Natural killer cell (primary cell): ENCODE measurements around the gene PITPNB. TPM values are rescaled to one million over a fixed set of nuclear protein-coding genes. Genes with fewer than 3 reads are reported as not detected.

Experiments
- ATAC-seq, 3 donors: fragments of 150-1000 bp in 2 of 3; fragments of 200-7000 bp in 1 of 3; cut with Tn5 transposase; 1 replicate in 1 of 3; 2 replicates in 2 of 3; pipeline ENCODE4 v1.10.0; 2021; ENCODE audit warnings: mild to moderate bottlenecking in 2 of 3, moderate library complexity in 2 of 3
- DNase-seq, 2 donors: peaks; one replicate each; pipeline versions ENCODE4 v3.0.0 to v3.0.0-alpha.2; 2013 to 2021; ENCODE audit warnings: mixed read lengths in 1 of 2
- H3K27ac ChIP-seq: one replicate; pipeline ENCODE4 v1.5.1; 2013; ENCODE audit warnings: mild to moderate bottlenecking, low read length
- H3K27me3 ChIP-seq: one replicate; pipeline ENCODE4 v1.6.1; 2013; ENCODE audit warnings: low read length; ENCODE audit not compliant: control insufficient read depth, insufficient read depth
- H3K36me3 ChIP-seq: one replicate; pipeline ENCODE4 v1.6.1; 2013; ENCODE audit warnings: low read length; ENCODE audit not compliant: control insufficient read depth, insufficient read depth
- H3K4me1 ChIP-seq: one replicate; pipeline ENCODE4 v1.6.1; 2013; ENCODE audit warnings: low read length; ENCODE audit not compliant: control insufficient read depth, insufficient read depth
- H3K4me3 ChIP-seq: one replicate; pipeline ENCODE4 v1.5.1; 2013; ENCODE audit warnings: low read length
- H3K9me3 ChIP-seq: one replicate; pipeline ENCODE4 v1.6.1; 2013; ENCODE audit warnings: low read length; ENCODE audit not compliant: control insufficient read depth, insufficient read depth
- H3K27ac Mint-ChIP-seq, 2 donors: one replicate each; pipeline ENCODE4 v1.8.0; 2022; ENCODE audit warnings: mild to moderate bottlenecking in 2 of 2, mixed read lengths in 2 of 2, moderate library complexity in 1 of 2
- H3K27me3 Mint-ChIP-seq, 2 donors: one replicate each; pipeline ENCODE4 v1.8.0; 2022; ENCODE audit warnings: low read depth in 2 of 2, mixed read lengths in 2 of 2
- H3K36me3 Mint-ChIP-seq: one replicate; pipeline ENCODE4 v1.8.0; 2022; ENCODE audit warnings: mixed read lengths
- H3K4me1 Mint-ChIP-seq, 2 donors: one replicate each; pipeline ENCODE4 v1.8.0; 2022; ENCODE audit warnings: mixed read lengths in 2 of 2
- H3K4me3 Mint-ChIP-seq: one replicate; pipeline ENCODE4 v1.8.0; 2022; ENCODE audit warnings: mild to moderate bottlenecking, moderate library complexity, mixed read lengths
- H3K9me3 Mint-ChIP-seq, 2 donors: one replicate each; pipeline ENCODE4 v1.8.0; 2022; ENCODE audit warnings: mixed read lengths in 2 of 2
- WGBS: methylation state at CpG from one replicate; pipeline ENCODE4 v1.1.7; 2013; ENCODE audit warnings: missing lambda C conversion rate; ENCODE audit not compliant: insufficient coverage; 5-methylcytosine and 5-hydroxymethylcytosine counted together
- intact Hi-C: fragments of 100-400 bp; cut with micrococcal nuclease; formaldehyde crosslinking; loops from one replicate; pipeline ENCODE4 v1.14.2; 2022
- total RNA-seq, 4 donors: library from RNA; stranded (reverse); fragments of 120-200 nt in 1 of 4; gene quantifications; one replicate each; pipeline versions ENCODE4 v1.2.3 to v1.2.4, GENCODE V29; 2013 to 2022
- TF ChIP-seq, protein P1 (sequence below): fragments of 200-600 bp; IDR thresholded peaks from one replicate; pipeline ENCODE4 v1.8.0; 2022; ENCODE audit warnings: antibody characterized with exemption

Gene PITPNB
- total RNA-seq, 3 donors from 2014 or later (not counting 1 experiment from before 2014, with no cell fraction given): 58.4 to 77.7 (median 65.1) TPM

DNA sequence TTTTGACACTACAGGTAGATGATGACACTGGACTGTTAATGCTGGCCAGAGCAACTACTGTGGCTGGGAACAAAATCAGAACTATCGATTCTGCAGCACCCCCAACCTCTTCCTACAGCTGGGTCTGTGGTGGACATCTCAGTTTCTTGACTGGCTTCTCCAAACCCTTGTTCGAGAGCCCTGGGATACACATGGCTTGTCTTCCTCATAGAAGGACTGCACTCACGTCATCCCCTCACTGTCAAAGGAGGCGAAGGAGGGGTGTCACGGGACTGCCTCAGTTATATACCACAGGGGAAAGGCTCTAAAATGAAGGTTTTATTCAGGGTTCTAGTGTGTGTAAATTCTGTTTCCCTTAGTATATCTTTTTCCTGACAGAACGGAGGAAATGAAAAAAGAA is 44.9 kb downstream of the PITPNB start:
- no peaks in the 10 kb centered on the region for H3K9me3 Mint-ChIP-seq
- ATAC-seq (no peak), DNase-seq (no peak)
- Histone ChIP-seq H3K36me3 (peaks cover 38% of the 10 kb centered on the region), H3K4me3 (no peak overlapping the region), H3K9me3 (no peaks in the 10 kb centered on the region), H3K27me3 (no peaks in the 10 kb centered on the region), H3K4me1 (peaks cover 4% of the 10 kb centered on the region), H3K27ac (no peak overlapping the region)
- peaks cover 27 to 36% of the 10 kb centered on the region in 2 donors for H3K4me1 Mint-ChIP-seq
- H3K36me3 Mint-ChIP-seq: no peaks in the 10 kb centered on the region
- 96% methylated on average over 6 of the region's 6 CpGs for WGBS
- H3K27ac Mint-ChIP-seq: no peak overlapping the region
- intact Hi-C loops: no loop called here
- H3K4me3 Mint-ChIP-seq: no peak overlapping the region
- TF ChIP-seq, protein P1, sequence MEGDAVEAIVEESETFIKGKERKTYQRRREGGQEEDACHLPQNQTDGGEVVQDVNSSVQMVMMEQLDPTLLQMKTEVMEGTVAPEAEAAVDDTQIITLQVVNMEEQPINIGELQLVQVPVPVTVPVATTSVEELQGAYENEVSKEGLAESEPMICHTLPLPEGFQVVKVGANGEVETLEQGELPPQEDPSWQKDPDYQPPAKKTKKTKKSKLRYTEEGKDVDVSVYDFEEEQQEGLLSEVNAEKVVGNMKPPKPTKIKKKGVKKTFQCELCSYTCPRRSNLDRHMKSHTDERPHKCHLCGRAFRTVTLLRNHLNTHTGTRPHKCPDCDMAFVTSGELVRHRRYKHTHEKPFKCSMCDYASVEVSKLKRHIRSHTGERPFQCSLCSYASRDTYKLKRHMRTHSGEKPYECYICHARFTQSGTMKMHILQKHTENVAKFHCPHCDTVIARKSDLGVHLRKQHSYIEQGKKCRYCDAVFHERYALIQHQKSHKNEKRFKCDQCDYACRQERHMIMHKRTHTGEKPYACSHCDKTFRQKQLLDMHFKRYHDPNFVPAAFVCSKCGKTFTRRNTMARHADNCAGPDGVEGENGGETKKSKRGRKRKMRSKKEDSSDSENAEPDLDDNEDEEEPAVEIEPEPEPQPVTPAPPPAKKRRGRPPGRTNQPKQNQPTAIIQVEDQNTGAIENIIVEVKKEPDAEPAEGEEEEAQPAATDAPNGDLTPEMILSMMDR: no peak
- H3K27me3 Mint-ChIP-seq: no peaks in the 10 kb centered on the region

DNA sequence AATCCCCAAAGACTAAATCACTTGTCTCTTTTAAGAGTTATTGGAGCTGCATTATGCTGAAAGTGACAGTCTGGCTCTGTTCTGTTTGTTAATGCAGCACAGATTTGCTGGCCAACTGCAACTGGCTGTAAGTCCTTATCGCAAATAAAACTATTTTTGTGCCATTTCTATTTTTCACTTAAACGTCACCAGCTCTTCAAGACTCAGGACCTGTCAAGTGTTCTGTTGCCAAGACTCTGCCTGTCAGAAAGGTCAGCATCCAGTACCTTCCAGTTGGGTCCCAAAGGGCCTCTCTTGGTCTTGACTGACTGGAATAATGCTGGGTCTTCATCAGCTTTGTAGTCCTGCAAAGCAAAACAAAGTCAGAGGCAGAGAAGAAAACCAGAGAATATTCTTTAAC is 45.6 kb downstream of the PITPNB start:
- DNase-seq (no peak), ATAC-seq (no peak)
- H3K36me3 ChIP-seq: peaks cover 38% of the 10 kb centered on the region
- WGBS: 97% methylated on average over 2 of the region's 2 CpGs
- Mint-ChIP-seq H3K27ac (no peak overlapping the region), H3K36me3 (no peaks in the 10 kb centered on the region), H3K4me3 (no peak overlapping the region), H3K9me3 (no peaks in the 10 kb centered on the region), H3K27me3 (no peaks in the 10 kb centered on the region), H3K4me1 (peaks cover 27 to 37% of the 10 kb centered on the region in 2 donors)
- no peaks in the 10 kb centered on the region for H3K9me3 ChIP-seq
- H3K4me1 ChIP-seq: peaks cover 4% of the 10 kb centered on the region
- no peak overlapping the region for H3K27ac ChIP-seq
- H3K4me3 ChIP-seq: no peak overlapping the region
- H3K27me3 ChIP-seq: no peaks in the 10 kb centered on the region
- TF ChIP-seq, protein P1: no peak
- intact Hi-C loops: no loop called here

DNA sequence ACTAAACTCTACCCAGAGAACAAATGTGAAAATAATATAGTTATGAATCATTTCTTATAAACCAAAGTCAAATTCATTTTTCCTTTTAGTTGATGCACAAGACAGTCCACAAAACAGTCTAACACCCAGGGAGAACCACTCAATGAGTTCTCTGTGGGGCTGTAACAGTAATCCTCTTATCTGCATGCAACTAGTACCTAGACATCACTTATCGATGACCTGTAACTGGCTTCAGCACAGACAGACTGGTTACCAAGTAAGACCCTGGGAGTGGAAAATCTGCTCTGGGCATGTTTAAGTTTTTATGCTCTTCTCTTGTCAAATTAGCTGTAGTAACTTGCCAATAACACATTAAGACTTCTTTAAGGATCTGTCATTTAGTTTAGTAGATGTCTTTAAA is 46.6 kb downstream of the PITPNB start:
- intact Hi-C loops: no loop called here
- peaks cover 29 to 40% of the 10 kb centered on the region in 2 donors for H3K4me1 Mint-ChIP-seq
- H3K4me3 Mint-ChIP-seq: no peak overlapping the region
- no peaks in the 10 kb centered on the region for H3K27me3 ChIP-seq
- TF ChIP-seq, protein P1: no peak
- DNase-seq (no peak), ATAC-seq (no peak)
- H3K27me3 Mint-ChIP-seq: no peaks in the 10 kb centered on the region
- peaks cover 38% of the 10 kb centered on the region for H3K36me3 ChIP-seq
- H3K4me3 ChIP-seq: no peak overlapping the region
- no peak overlapping the region for H3K27ac ChIP-seq
- peaks cover 4% of the 10 kb centered on the region for H3K4me1 ChIP-seq
- no peaks in the 10 kb centered on the region for H3K9me3 Mint-ChIP-seq
- no peaks in the 10 kb centered on the region for H3K36me3 Mint-ChIP-seq
- no peaks in the 10 kb centered on the region for H3K9me3 ChIP-seq
- H3K27ac Mint-ChIP-seq: no peak overlapping the region
- 100% methylated on average over 1 of the region's 1 CpG for WGBS

DNA sequence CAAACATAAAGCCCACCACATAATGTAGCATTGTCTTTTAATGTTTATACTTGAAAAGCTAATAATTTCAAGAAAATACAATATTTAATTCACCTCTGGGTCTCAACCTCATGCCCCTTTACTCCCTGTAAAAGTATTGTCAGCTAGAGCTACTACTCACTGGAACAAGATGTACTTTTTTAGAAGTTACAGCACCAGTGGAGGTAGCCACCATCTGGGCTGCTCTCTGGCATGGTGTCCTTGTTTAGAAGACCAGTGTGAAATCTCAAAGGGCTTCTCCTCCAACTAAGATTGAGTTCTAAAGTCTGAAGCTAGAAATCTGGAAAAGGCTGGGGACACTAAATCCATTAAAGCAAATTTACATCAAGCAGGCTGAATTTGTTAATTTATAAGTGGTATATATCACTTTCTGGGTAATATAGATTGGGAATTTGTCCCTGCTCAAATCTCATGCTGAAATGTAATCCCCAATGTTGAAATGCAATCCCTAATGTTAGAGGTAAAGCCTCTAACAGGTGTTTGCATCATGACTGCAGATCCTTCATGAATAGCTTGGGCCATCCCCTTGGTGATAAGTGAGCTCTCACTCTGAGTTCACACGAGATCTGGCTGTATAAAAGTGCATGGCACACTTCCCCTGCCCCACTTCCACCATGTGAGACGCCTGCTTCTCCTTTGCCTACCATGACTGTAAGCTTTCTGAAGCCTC is 47.6 kb downstream of the PITPNB start:
- DNase-seq: no peak
- no peaks in the 10 kb centered on the region for H3K9me3 ChIP-seq
- Mint-ChIP-seq H3K36me3 (no peaks in the 10 kb centered on the region), H3K27ac (no peak overlapping the region), H3K4me1 (peaks cover 29 to 40% of the 10 kb centered on the region in 2 donors), H3K27me3 (no peaks in the 10 kb centered on the region), H3K4me3 (no peak overlapping the region), H3K9me3 (no peaks in the 10 kb centered on the region)
- no peak overlapping the region for H3K27ac ChIP-seq
- no peak overlapping the region for H3K4me3 ChIP-seq
- ATAC-seq: no peak
- H3K27me3 ChIP-seq: no peaks in the 10 kb centered on the region
- 93% methylated on average over 2 of the region's 2 CpGs for WGBS
- peaks cover 36% of the 10 kb centered on the region for H3K36me3 ChIP-seq
- no peaks in the 10 kb centered on the region for H3K4me1 ChIP-seq
- TF ChIP-seq, protein P1: no peak
- intact Hi-C loops: no loop called here
